OCI-M1 (cell line): ENCODE data around the gene ADGRV1.
"Not testable (repeated sequence)": the region's sequence is repeated elsewhere in the genome, so short reads cannot be mapped to it uniquely, and the experiment has no call there.

Experiments used
- DNase-seq: peaks from one replicate; lab custom pipeline; 2025; lab: John Stamatoyannopoulos, UW

The ADGRV1 gene

GRCh38 chr5:90657030-90657429, 98.4 kb downstream of the ADGRV1 start:
- no peak for DNase-seq

- DNase-seq: no peak
Observed at GRCh38 chr5:90657788-90658187, 99.2 kb downstream of the ADGRV1 start.

GRCh38 chr5:90658620-90659019, 100.0 kb downstream of the ADGRV1 start:
- DNase-seq: peak; percentile 24

GRCh38 chr5:90668079-90668565, 109.5 kb downstream of the ADGRV1 start:
- not testable (repeated sequence) for DNase-seq

GRCh38 chr5:90675222-90675621, 116.6 kb downstream of the ADGRV1 start:
- no peak for DNase-seq

- DNase-seq: no peak
Observed at GRCh38 chr5:90680921-90681563, 122.4 kb downstream of the ADGRV1 start.

GRCh38 chr5:90682278-90682677, 123.7 kb downstream of the ADGRV1 start:
- no peak for DNase-seq

- DNase-seq: no peak
Observed at GRCh38 chr5:90685425-90686022, 126.9 kb downstream of the ADGRV1 start.

- not testable (repeated sequence) for DNase-seq
Observed at GRCh38 chr5:90686363-90686762, 127.8 kb downstream of the ADGRV1 start.

GRCh38 chr5:90687458-90687857, 128.9 kb downstream of the ADGRV1 start:
- DNase-seq: not testable (repeated sequence)

- no peak for DNase-seq
Observed at GRCh38 chr5:90689064-90689463, 130.5 kb downstream of the ADGRV1 start.

- peak; percentile 17 for DNase-seq
Observed at GRCh38 chr5:90690307-90690706, 131.7 kb downstream of the ADGRV1 start.

- DNase-seq: no peak
Observed at GRCh38 chr5:90691533-90691932, 132.9 kb downstream of the ADGRV1 start.

- peak; percentile 50 for DNase-seq
Observed at GRCh38 chr5:90696153-90696552, 137.6 kb downstream of the ADGRV1 start.

- no peak for DNase-seq
Observed at GRCh38 chr5:90700299-90700698, 141.7 kb downstream of the ADGRV1 start.

GRCh38 chr5:90703932-90704331, 145.3 kb downstream of the ADGRV1 start:
- no peak for DNase-seq

- DNase-seq: no peak
Observed at GRCh38 chr5:90707698-90708097, 149.1 kb downstream of the ADGRV1 start.

GRCh38 chr5:90709323-90710155, 150.9 kb downstream of the ADGRV1 start:
- peak; percentile 74 for DNase-seq

GRCh38 chr5:90718387-90718786, 159.8 kb downstream of the ADGRV1 start:
- no peak for DNase-seq

- DNase-seq: no peak
Observed at GRCh38 chr5:90739567-90739966, 181.0 kb downstream of the ADGRV1 start.

- no peak for DNase-seq
Observed at GRCh38 chr5:90740244-90740799, 181.7 kb downstream of the ADGRV1 start.

GRCh38 chr5:90741022-90741564, 182.5 kb downstream of the ADGRV1 start:
- no peak for DNase-seq
